Upper lobe of left lung (tissue), 4 donors: ENCODE data around the gene MGAM2.

Experiments used
- CTCF ChIP-seq, 6 experiments: fragments of 450-650 bp in 4 of 6; fragments of 200-600 bp in 2 of 6; sonication (generic) in 2 of 6; IDR thresholded peaks; one replicate each; pipeline ENCODE4 v1.5.1; 2016 to 2019; ENCODE audit warnings: antibody characterized with exemption in 6 of 6
- EP300 ChIP-seq, 4 donors: sonication (generic); formaldehyde crosslinking; IDR thresholded peaks; one replicate each; pipeline ENCODE4 v1.5.1; 2017; ENCODE audit warnings: antibody characterized with exemption in 4 of 4, control low read depth in 2 of 4

- no peak for TF ChIP-seq CTCF (IDR thresholded peaks at IDR 0.05)
- TF ChIP-seq EP300 (IDR thresholded peaks at IDR 0.05) = no peak
These were observed 65.4 kb downstream of the MGAM2 start for GRCh38 chr7:142176901-142177300.
